ENCODE measurements around the gene C20orf204.

DNA sequence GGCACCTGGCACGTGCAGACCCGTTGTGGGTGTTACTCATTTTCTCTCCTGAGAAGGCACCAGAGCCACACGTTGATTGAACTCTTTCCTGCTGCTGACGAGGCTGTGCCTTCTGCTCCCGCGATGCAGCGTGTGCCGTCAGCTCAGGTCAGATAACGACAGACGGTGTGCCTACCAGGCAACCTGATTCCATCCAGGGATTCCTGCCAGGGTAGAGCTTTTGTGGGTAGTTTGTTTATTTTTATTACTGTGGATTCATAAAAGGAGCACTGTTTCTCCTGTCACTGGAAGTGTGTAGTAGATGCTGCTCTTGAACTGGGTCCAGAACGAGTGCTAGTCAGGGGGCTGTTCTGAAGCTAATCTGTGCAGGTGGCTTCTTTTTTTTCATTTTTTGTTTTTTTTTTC, 34.4 kb upstream of the C20orf204 start:
- TF ChIP-seq, protein P1, sequence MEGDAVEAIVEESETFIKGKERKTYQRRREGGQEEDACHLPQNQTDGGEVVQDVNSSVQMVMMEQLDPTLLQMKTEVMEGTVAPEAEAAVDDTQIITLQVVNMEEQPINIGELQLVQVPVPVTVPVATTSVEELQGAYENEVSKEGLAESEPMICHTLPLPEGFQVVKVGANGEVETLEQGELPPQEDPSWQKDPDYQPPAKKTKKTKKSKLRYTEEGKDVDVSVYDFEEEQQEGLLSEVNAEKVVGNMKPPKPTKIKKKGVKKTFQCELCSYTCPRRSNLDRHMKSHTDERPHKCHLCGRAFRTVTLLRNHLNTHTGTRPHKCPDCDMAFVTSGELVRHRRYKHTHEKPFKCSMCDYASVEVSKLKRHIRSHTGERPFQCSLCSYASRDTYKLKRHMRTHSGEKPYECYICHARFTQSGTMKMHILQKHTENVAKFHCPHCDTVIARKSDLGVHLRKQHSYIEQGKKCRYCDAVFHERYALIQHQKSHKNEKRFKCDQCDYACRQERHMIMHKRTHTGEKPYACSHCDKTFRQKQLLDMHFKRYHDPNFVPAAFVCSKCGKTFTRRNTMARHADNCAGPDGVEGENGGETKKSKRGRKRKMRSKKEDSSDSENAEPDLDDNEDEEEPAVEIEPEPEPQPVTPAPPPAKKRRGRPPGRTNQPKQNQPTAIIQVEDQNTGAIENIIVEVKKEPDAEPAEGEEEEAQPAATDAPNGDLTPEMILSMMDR (conservative IDR thresholded peaks at IDR 0.05; ENCODE audit: low read depth, low read length), result no peak
- no peak for TF ChIP-seq POLR2A (IDR thresholded peaks at IDR 0.05; ENCODE audit: low read depth, low read length)
- TF ChIP-seq SMC3 (IDR thresholded peaks at IDR 0.05; ENCODE audit: low read depth, low read length), result no peak
- TF ChIP-seq, protein P2, sequence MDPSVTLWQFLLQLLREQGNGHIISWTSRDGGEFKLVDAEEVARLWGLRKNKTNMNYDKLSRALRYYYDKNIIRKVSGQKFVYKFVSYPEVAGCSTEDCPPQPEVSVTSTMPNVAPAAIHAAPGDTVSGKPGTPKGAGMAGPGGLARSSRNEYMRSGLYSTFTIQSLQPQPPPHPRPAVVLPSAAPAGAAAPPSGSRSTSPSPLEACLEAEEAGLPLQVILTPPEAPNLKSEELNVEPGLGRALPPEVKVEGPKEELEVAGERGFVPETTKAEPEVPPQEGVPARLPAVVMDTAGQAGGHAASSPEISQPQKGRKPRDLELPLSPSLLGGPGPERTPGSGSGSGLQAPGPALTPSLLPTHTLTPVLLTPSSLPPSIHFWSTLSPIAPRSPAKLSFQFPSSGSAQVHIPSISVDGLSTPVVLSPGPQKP (IDR thresholded peaks at IDR 0.05; ENCODE audit: borderline replicate concordance, low read depth, low read length), result no peak

Measured in IMR-90 (cell line).